Globus pallidus (tissue), 1 donor: ENCODE measurements around the gene KIF2C.
"Not testable (repeated sequence)": the region's sequence is repeated elsewhere in the genome, so short reads cannot be mapped to it uniquely, and the experiment has no call there.

Experiments
- DNase-seq: peaks from one replicate; pipeline ENCODE4 v3.0.0-alpha.2; 2015; ENCODE audit warnings: low spot score

Gene KIF2C

GRCh38 chr1:44798481-44799365 is 59.1 kb downstream of the KIF2C start:
- DNase-seq = no peak

GRCh38 chr1:44799770-44800584 is 60.3 kb downstream of the KIF2C start, which contains the start of gene PLK3:
Gene PLK3, plus strand, starts transcription at chr1:44800377. Its CDS starts 87 bp downstream, at chr1:44800464.
- peak; percentile 99 for DNase-seq

- no peak for DNase-seq
Observed at GRCh38 chr1:44801491-44802305, 62.1 kb downstream of the KIF2C start.

GRCh38 chr1:44802306-44803061 is 62.8 kb downstream of the KIF2C start:
- DNase-seq = peak; percentile 51

- no peak for DNase-seq
Observed at GRCh38 chr1:44803062-44803311, 63.4 kb downstream of the KIF2C start.

GRCh38 chr1:44803312-44804095 is 63.9 kb downstream of the KIF2C start:
- no peak for DNase-seq

GRCh38 chr1:44805311-44806024 is 65.8 kb downstream of the KIF2C start:
- no peak for DNase-seq

- no peak for DNase-seq
Observed at GRCh38 chr1:44806025-44806703, 66.5 kb downstream of the KIF2C start.

- DNase-seq = no peak
Observed at GRCh38 chr1:44806704-44807363, 67.2 kb downstream of the KIF2C start, which contains the start of gene DYNLT4. Gene DYNLT4, minus strand, starts transcription at chr1:44807351. Its CDS starts 683 bp downstream, at chr1:44806668.

GRCh38 chr1:44807364-44808062 is 67.9 kb downstream of the KIF2C start:
- DNase-seq = peak; percentile 83

GRCh38 chr1:44808063-44808937 is 68.7 kb downstream of the KIF2C start, which contains the start of gene BTBD19:
Gene BTBD19, plus strand, starts transcription at chr1:44808523. Its CDS starts 298 bp downstream, at chr1:44808821.
- DNase-seq = peak; percentile 82

- DNase-seq = no peak
Observed at GRCh38 chr1:44808938-44809917, 69.6 kb downstream of the KIF2C start.

- no peak for DNase-seq
Observed at GRCh38 chr1:44810101-44810761, 70.6 kb downstream of the KIF2C start.

- DNase-seq = not testable (repeated sequence)
Observed at GRCh38 chr1:44810762-44811105, 71.1 kb downstream of the KIF2C start.

GRCh38 chr1:44811234-44811633 is 71.6 kb downstream of the KIF2C start:
- no peak for DNase-seq
